ENCODE results near the gene NTM.
"Not testable (repeated sequence)": the region's sequence is repeated elsewhere in the genome, so short reads cannot be mapped to it uniquely, and the experiment has no call there.

Gene NTM

DNA sequence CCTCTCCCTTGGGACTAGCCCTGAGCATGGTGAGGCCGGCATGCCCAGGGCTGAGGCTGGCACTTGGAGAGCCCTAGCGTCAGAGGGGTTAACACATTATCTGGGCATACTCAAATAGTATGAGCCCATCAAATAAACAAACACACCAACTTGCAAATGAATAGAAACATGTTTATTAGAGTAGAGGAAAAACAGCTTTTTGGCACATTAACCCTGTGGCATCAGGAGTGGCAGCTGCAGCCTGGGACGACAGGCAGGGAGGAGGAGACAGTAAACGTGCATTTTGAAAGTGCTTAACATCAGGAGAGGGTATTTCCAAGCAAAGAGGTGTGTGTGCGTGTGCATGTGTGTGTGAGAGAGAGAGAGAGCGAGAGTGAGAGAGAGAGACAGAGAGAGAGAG lies 684.9 kb downstream of the NTM start:
- Histone ChIP-seq H3K27ac (ENCODE audit: low read length) (no peak overlapping the region), H3K4me3 (ENCODE audit: low read length) (no peak overlapping the region), H3K27me3 (ENCODE audit: insufficient read depth, low read length) (no peaks in the 10 kb centered on the region), H3K9me3 (ENCODE audit: insufficient read depth, low read depth, low read length) (no peaks in the 10 kb centered on the region), H3K4me1 (ENCODE audit: insufficient read depth, low read length) (peaks cover 13% of the 10 kb centered on the region), H3K36me3 (ENCODE audit: insufficient read depth, low read depth, low read length) (no peaks in the 10 kb centered on the region), H3K9ac (ENCODE audit: low read depth, low read length) (no peak overlapping the region)

DNA sequence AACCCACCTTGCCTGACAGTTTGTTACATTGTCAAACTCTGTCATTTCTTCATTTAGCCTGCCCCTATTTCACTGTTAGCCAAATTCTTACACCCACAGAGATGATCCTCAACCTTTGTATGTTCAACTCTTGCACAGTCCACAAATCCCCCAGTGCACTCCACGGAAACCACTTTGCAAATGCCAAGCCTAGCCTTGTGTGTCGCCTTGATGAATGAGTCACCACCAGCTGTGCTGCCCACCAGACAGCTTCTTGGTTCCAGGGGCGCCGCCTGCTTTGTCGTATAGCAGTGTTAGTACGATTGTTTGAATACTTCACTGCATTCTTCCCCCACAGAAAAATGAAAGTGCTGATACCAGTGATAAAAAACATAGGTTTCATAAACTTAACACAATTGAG lies 686.3 kb downstream of the NTM start:
- Histone ChIP-seq H3K27ac (ENCODE audit: low read length) (no peak overlapping the region), H3K27me3 (ENCODE audit: insufficient read depth, low read length) (no peaks in the 10 kb centered on the region), H3K4me1 (ENCODE audit: insufficient read depth, low read length) (peaks cover 4% of the 10 kb centered on the region), H3K36me3 (ENCODE audit: insufficient read depth, low read depth, low read length) (no peaks in the 10 kb centered on the region), H3K9me3 (ENCODE audit: insufficient read depth, low read depth, low read length) (no peaks in the 10 kb centered on the region), H3K9ac (ENCODE audit: low read depth, low read length) (no peak overlapping the region), H3K4me3 (ENCODE audit: low read length) (no peak overlapping the region)

DNA sequence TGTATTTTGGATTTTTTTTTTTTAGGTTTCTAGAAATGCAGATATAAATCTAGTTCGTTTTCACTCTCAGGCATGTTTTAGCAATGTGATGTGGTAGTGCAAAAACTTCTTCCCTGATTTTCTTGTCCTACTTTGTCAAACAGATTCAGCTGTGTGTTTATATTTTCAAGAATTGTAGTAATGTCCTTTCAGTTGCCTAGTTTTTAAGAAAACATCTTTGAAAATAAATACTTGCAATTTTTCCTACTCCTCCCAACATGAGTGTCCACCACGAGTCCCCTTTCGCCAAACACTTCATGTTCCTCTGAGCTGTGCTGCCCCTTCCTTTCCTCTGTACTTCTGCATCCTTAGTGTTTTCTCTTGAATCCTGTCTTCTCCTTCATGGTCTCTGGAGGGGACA lies 686.9 kb downstream of the NTM start:
- no peak overlapping the region for H3K9ac ChIP-seq (ENCODE audit: low read depth, low read length)

DNA sequence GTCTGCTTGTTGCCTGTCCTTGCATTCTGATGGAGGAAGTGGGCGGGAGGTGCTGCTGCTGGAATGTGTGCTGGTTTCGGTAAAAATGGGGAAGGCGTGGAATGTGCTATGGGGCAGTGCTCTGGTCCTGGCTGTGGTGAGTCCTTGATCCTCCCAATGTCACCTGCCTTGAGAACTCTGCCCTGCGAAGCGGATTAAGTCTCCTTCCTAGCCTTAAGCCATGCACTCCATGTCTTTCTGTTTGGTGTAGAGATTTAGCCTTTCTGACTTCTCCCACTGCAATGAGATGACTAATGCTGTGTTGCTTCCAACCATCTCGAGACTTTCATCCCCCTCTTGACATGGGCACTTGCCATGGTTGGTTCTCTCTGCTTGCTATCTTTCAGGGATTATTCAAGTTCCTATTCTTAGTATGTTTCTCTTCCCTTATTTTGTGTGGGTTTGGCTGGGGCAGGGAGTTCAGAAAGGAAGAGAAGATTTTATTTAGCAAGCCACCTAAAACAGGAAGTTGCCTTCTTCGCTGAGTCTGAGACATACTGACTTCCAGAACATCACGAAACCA lies 687.9 kb downstream of the NTM start:
- Histone ChIP-seq H3K9ac (ENCODE audit: low read depth, low read length) (no peak overlapping the region), H3K4me1 (ENCODE audit: insufficient read depth, low read length) (peaks cover 4% of the 10 kb centered on the region; the same call in 1 of the 2 replicates), H3K27ac (ENCODE audit: low read length) (no peak overlapping the region), H3K36me3 (ENCODE audit: insufficient read depth, low read depth, low read length) (no peaks in the 10 kb centered on the region), H3K27me3 (ENCODE audit: insufficient read depth, low read length) (no peaks in the 10 kb centered on the region), H3K9me3 (ENCODE audit: insufficient read depth, low read depth, low read length) (no peaks in the 10 kb centered on the region), H3K4me3 (ENCODE audit: low read length) (no peak overlapping the region)

More for the DNA sequence above, 686.9 kb downstream of the NTM start:
- peaks cover 4% of the 10 kb centered on the region; the same call in 1 of the 2 replicates for H3K4me1 ChIP-seq (ENCODE audit: insufficient read depth, low read length)
- H3K27me3 ChIP-seq (ENCODE audit: insufficient read depth, low read length), result no peaks in the 10 kb centered on the region
- no peak overlapping the region for H3K27ac ChIP-seq (ENCODE audit: low read length)
- no peaks in the 10 kb centered on the region for H3K36me3 ChIP-seq (ENCODE audit: insufficient read depth, low read depth, low read length)
- H3K9me3 ChIP-seq (ENCODE audit: insufficient read depth, low read depth, low read length), result no peaks in the 10 kb centered on the region
- H3K4me3 ChIP-seq (ENCODE audit: low read length), result no peak overlapping the region

DNA sequence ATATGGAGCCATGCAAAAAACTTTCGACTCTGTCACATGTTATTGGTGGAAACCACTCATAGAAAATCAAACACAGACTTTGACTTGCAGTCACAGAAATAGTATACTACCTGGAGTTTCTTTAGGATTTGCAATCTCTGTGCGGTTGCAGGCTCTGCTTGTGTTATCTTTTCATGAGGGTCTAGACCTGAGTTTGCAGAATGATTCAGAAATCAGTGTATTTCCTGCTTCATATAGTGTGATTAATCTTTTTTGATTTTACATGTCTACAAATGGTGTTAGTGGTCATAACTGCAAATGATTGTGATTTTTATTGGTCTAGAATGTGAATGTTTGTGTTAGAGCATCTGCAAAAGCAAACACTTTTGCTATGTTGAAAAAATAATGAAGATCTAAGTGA lies 690.2 kb downstream of the NTM start:
- no peaks in the 10 kb centered on the region for H3K27me3 ChIP-seq (ENCODE audit: insufficient read depth, low read length)
- no peak overlapping the region for H3K4me3 ChIP-seq (ENCODE audit: low read length)
- H3K27ac ChIP-seq (ENCODE audit: low read length), result no peak overlapping the region
- H3K9ac ChIP-seq (ENCODE audit: low read depth, low read length), result no peak overlapping the region
- H3K36me3 ChIP-seq (ENCODE audit: insufficient read depth, low read depth, low read length), result no peaks in the 10 kb centered on the region
- H3K4me1 ChIP-seq (ENCODE audit: insufficient read depth, low read length), result peaks cover 4% of the 10 kb centered on the region; the same call in 1 of the 2 replicates
- H3K9me3 ChIP-seq (ENCODE audit: insufficient read depth, low read depth, low read length), result no peaks in the 10 kb centered on the region

DNA sequence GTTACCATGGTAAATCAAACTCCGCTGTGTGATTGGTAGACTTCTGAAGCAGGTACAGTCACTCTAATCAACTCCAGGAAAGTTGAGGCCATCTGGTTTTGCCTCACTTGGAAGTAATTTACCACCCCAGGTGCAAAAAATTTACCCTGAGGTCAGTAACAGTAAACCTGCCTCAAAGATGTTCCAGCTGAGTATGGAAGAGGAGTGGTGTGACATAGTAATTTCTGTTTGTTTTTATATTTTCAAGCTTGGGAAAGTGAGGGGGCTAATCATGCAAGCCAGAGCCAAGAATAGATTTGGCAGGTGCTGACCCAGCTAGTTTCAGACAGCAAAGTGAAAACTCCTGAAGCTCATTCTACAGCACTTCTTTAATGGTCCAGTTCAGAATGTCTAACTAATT lies 691.6 kb downstream of the NTM start:
- Histone ChIP-seq H3K36me3 (ENCODE audit: insufficient read depth, low read depth, low read length) (no peaks in the 10 kb centered on the region), H3K27ac (ENCODE audit: low read length) (no peak overlapping the region), H3K27me3 (ENCODE audit: insufficient read depth, low read length) (no peaks in the 10 kb centered on the region), H3K4me3 (ENCODE audit: low read length) (no peak overlapping the region), H3K4me1 (ENCODE audit: insufficient read depth, low read length) (peaks cover 4% of the 10 kb centered on the region; the same call in 1 of the 2 replicates), H3K9ac (ENCODE audit: low read depth, low read length) (no peak overlapping the region), H3K9me3 (ENCODE audit: insufficient read depth, low read depth, low read length) (no peaks in the 10 kb centered on the region; the same call in 1 of the 2 replicates)

DNA sequence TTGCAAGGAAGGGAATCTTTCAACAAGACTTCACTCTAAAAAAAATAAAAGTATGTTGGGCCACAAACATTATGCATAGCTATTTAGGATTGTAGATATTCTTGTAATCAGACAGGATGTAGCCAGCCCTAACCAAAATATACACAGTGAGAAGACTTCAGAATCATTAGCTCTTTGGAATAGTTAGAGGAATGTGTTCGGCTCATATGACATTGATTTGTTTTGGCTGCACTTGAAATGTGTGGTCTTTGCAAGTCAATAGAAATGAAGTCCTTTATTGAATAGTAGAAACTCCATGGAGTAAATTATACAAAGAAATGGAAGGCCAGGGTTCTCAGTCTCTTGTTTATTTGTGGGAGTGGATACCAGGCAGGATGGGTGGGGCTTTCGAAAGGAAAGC lies 692.1 kb downstream of the NTM start:
- Histone ChIP-seq H3K27ac (ENCODE audit: low read length) (no peak overlapping the region), H3K9me3 (ENCODE audit: insufficient read depth, low read depth, low read length) (no peaks in the 10 kb centered on the region; the same call in 1 of the 2 replicates), H3K4me3 (ENCODE audit: low read length) (no peak overlapping the region), H3K36me3 (ENCODE audit: insufficient read depth, low read depth, low read length) (no peaks in the 10 kb centered on the region), H3K27me3 (ENCODE audit: insufficient read depth, low read length) (no peaks in the 10 kb centered on the region), H3K4me1 (ENCODE audit: insufficient read depth, low read length) (peaks cover 4% of the 10 kb centered on the region; the same call in 1 of the 2 replicates), H3K9ac (ENCODE audit: low read depth, low read length) (no peak overlapping the region)

DNA sequence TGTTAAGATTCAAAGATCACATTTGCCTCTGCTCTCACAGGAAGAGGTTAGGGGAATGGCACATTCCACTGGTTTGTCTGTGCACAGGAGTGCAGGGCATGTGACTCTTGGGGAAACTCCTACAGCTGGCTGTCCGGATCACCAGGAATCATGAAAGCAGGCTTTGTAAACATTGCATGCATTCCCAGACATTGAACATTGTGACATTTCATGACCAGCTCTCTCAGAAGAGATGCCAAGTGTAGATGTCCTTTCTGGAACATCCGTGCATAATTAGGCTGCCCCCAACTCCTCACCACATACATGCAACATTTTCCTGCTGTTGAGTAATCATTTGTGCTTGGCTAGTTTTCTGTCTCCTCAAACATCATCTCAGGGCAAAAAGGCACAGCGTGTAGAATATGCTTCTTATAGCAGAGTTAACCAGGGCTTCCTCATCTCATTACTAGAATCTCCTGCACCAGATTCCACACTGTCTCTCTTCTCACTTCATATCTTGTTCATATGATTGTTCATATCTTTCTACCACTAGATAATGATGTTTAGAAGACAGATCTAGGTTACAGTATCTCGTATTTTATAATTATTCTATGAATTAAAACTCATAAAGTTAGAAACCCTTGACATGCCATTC lies 694.7 kb downstream of the NTM start:
- no peak overlapping the region for H3K27ac ChIP-seq (ENCODE audit: low read length)
- H3K9me3 ChIP-seq (ENCODE audit: insufficient read depth, low read depth, low read length), result peaks cover 5% of the 10 kb centered on the region; the same call in 1 of the 2 replicates
- no peak overlapping the region for H3K4me3 ChIP-seq (ENCODE audit: low read length)
- H3K4me1 ChIP-seq (ENCODE audit: insufficient read depth, low read length), result no peaks in the 10 kb centered on the region
- H3K9ac ChIP-seq (ENCODE audit: low read depth, low read length), result no peak overlapping the region
- no peaks in the 10 kb centered on the region for H3K27me3 ChIP-seq (ENCODE audit: insufficient read depth, low read length)
- no peaks in the 10 kb centered on the region for H3K36me3 ChIP-seq (ENCODE audit: insufficient read depth, low read depth, low read length)

DNA sequence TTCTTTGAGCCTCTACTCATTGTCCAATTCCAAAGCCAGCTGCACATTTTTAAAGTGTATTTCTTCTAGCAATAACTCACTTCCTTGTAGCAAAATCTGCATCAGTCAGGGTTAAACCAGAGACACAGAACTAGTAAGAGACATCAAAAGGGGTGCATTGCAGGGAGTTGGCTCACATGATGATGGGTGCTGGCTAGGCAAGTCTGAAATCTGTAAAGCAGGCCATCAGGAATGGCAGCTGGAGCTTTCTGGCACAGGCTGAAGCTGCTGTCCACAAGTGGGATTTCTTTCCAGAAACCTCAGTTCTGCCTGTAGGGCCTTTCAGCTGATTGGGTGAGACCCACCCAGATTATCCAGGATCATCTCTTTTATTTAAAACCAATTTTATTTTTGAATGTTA lies 698.1 kb downstream of the NTM start:
- no peak overlapping the region for H3K27ac ChIP-seq (ENCODE audit: low read length)
- peaks cover 5% of the 10 kb centered on the region; the same call in 1 of the 2 replicates for H3K9me3 ChIP-seq (ENCODE audit: insufficient read depth, low read depth, low read length)
- H3K4me1 ChIP-seq (ENCODE audit: insufficient read depth, low read length), result no peaks in the 10 kb centered on the region
- H3K4me3 ChIP-seq (ENCODE audit: low read length), result no peak overlapping the region
- no peak overlapping the region for H3K9ac ChIP-seq (ENCODE audit: low read depth, low read length)
- no peaks in the 10 kb centered on the region for H3K27me3 ChIP-seq (ENCODE audit: insufficient read depth, low read length)
- H3K36me3 ChIP-seq (ENCODE audit: insufficient read depth, low read depth, low read length), result no peaks in the 10 kb centered on the region

DNA sequence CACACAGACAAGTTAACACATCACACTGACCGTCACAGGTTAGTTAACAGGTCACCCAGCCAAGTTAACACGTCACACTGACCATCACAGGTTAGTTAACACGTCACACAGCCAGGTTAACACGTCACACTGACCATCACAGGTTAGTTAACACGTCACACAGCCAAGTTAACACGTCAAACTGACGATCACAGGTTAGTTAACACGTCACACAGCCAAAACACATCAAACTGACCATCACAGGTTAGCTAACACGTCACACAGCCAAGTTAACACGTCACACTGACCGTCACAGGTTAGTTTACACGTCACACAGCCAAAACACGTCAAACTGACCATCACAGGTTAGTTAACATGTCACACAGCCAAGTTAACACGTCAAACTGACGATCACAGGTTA lies 699.2 kb downstream of the NTM start:
- H3K9me3 ChIP-seq (ENCODE audit: insufficient read depth, low read depth, low read length); H3K27ac ChIP-seq (ENCODE audit: low read length); H3K4me3 ChIP-seq (ENCODE audit: low read length); H3K4me1 ChIP-seq (ENCODE audit: insufficient read depth, low read length); H3K9ac ChIP-seq (ENCODE audit: low read depth, low read length); H3K36me3 ChIP-seq (ENCODE audit: insufficient read depth, low read depth, low read length); H3K27me3 ChIP-seq (ENCODE audit: insufficient read depth, low read length): not testable (repeated sequence)

DNA sequence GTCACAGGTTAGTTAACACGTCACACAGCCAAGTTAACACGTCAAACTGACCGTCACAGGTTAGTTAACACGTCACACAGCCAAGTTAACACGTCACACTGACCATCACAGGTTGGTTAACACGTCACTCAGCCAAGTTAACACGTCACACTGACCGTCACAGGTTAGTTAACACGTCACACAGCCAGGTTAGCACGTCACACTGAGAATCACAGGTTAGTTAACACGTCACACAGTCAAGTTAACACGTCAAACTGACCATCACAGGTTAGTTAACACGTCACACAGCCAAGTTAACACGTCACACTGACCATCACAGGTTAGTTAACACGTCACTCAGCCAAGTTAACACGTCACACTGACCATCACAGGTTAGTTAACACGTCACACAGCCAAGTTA lies 700.5 kb downstream of the NTM start:
- not testable (repeated sequence) for H3K4me3 ChIP-seq (ENCODE audit: low read length); H3K9me3 ChIP-seq (ENCODE audit: insufficient read depth, low read depth, low read length); H3K36me3 ChIP-seq (ENCODE audit: insufficient read depth, low read depth, low read length); H3K4me1 ChIP-seq (ENCODE audit: insufficient read depth, low read length); H3K27ac ChIP-seq (ENCODE audit: low read length); H3K9ac ChIP-seq (ENCODE audit: low read depth, low read length); H3K27me3 ChIP-seq (ENCODE audit: insufficient read depth, low read length)

DNA sequence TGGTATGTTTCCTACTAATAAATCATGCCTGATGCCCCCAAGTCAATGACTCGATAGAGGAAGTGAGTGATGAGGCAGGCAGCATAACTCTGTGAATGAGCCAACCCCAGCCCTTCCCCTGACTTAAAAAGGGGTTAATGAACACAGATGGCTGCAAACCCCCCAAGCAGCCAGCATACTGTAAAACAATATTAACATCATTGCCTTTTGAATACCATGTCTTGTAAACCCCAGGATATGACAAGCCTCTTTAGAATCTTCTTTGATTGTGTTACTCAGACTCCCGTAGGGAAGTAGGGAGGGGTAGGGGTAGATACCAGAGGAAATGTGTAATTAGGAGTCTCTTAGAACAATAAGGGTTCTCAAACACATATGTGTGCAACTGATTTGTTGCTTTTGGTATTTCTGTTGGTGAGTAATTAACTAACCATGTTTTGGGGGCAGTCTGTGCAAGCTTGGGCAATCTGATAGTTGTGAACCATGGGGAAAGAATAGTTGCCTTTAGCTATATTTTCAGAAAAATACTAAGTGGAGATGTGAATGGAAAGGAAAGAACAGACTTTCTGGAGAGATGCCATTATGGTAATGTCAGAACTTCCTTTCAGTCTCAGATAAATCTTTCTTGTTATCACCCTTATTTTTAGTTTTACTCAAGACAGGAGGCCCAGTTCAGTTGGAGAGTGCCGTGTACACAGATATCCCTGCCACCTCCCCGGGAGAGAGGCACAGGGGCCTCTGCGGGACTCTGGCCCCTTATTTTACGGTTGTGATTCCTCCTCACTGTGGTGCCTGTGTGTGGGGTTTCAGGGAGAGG lies 701.8 kb downstream of the NTM start:
- no peaks in the 10 kb centered on the region for H3K36me3 ChIP-seq (ENCODE audit: insufficient read depth, low read depth, low read length)
- no peaks in the 10 kb centered on the region for H3K4me1 ChIP-seq (ENCODE audit: insufficient read depth, low read length)
- no peaks in the 10 kb centered on the region for H3K27me3 ChIP-seq (ENCODE audit: insufficient read depth, low read length)
- no peak overlapping the region for H3K9ac ChIP-seq (ENCODE audit: low read depth, low read length)
- no peak overlapping the region for H3K4me3 ChIP-seq (ENCODE audit: low read length)
- peaks cover 5% of the 10 kb centered on the region; the same call in 1 of the 2 replicates for H3K9me3 ChIP-seq (ENCODE audit: insufficient read depth, low read depth, low read length)
- H3K27ac ChIP-seq (ENCODE audit: low read length), result no peak overlapping the region

Data from iPS-20b (cell line).